ENCODE results near the gene WDR44. TPM values are rescaled to one million over a fixed set of nuclear protein-coding genes. Genes with fewer than 3 reads are reported as not detected.

Gene WDR44
- total RNA-seq, 2 donors from 2014 or later = 13.9 to 14.7 TPM

GRCh38 chrX:118329175-118329574 lies 16.7 kb upstream of the WDR44 start:
- Histone ChIP-seq H3K4me1 (no peaks in the 10 kb centered on the region), H3K27ac (no peak overlapping the region), H3K36me3 (no peaks in the 10 kb centered on the region), H3K27me3 (no peaks in the 10 kb centered on the region), H3K9me3 (no peaks in the 10 kb centered on the region), H3K4me3 (no peak overlapping the region)
- DNase-seq (ENCODE audit: low spot score) = no peak
- TF ChIP-seq CTCF (IDR thresholded peaks at IDR 0.05) = no peak

DNA sequence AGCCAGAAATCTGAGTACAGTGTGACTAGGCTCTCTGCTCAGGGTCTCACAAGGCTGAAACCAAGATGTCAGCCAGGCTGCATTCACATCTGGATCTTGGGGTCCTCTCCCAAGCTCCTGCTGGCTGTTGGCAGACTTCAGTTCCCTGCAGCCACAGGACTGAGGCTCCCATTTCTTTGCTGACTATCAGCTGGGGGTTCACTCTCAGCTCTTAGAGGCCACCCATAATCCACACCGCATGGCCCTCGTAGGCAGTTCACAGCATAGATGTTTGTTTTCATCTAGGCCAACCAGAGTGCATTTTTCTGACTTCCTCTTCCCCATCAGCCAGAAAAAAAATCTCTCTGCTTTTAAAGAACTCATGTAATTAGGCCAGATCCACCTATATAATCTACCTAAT lies 8.2 kb upstream of the WDR44 start:
- Histone ChIP-seq H3K9me3 (no peaks in the 10 kb centered on the region), H3K27ac (no peak overlapping the region), H3K4me3 (no peak overlapping the region), H3K4me1 (no peaks in the 10 kb centered on the region), H3K27me3 (no peaks in the 10 kb centered on the region), H3K36me3 (no peaks in the 10 kb centered on the region)
- no peak for DNase-seq (ENCODE audit: low spot score)
- no peak for TF ChIP-seq CTCF (IDR thresholded peaks at IDR 0.05)

DNA sequence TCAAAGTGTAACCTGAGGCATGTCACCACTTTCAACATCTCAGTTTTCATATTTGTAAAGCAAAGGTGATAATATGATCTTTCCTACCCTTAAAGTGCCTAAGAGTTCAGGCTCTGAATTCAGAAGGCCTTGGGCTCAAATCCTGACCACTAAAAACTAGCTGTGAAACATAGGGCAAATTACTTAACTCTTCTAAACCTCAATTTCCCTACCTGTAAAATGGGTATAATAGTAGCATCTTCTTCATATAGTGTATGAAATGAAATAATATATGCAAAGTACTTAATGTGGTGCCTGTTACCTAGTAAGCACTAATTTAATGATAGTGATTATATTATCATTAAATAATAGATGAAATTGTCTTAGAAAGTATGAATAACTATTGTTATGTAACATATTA lies 7.0 kb upstream of the WDR44 start:
- H3K4me1 ChIP-seq = no peaks in the 10 kb centered on the region
- no peaks in the 10 kb centered on the region for H3K27me3 ChIP-seq
- no peak overlapping the region for H3K27ac ChIP-seq
- TF ChIP-seq CTCF (IDR thresholded peaks at IDR 0.05) = no peak
- no peaks in the 10 kb centered on the region for H3K9me3 ChIP-seq
- no peak overlapping the region for H3K4me3 ChIP-seq
- no peak for DNase-seq (ENCODE audit: low spot score)
- H3K36me3 ChIP-seq = no peaks in the 10 kb centered on the region

DNA sequence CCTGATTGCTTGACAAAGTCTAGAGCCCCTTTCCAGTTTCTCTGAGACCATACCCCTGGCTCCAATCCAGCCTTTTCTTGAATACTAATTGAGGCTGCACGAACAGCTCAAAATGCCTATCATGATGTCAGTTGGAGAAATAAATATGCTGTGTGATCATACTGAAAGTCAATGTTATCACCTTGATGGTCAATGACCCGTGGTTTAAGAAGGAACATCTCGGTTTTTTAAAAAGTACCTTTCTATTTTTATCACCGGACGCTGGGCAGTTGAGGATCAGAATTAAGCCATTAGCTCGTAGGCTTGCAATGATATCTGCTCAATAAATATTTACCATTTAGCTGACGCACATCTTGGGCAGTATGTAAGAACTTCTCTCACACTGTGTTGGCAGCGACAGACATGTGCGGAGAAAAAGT lies 852 bp upstream of the WDR44 start:
- Histone ChIP-seq H3K4me3 (peak overlapping the region; percentile 33 to 67), H3K27ac (peak overlapping the region; percentile 76 to 95), H3K27me3 (no peaks in the 10 kb centered on the region), H3K36me3 (no peaks in the 10 kb centered on the region), H3K4me1 (peaks cover 0 to 11% of the 10 kb centered on the region in 2 donors), H3K9me3 (no peaks in the 10 kb centered on the region)
- no peak for TF ChIP-seq CTCF (IDR thresholded peaks at IDR 0.05)
- no peak for DNase-seq (ENCODE audit: low spot score)

GRCh38 chrX:118346258-118347094 lies 570 bp downstream of the WDR44 start:
- peak overlapping the region; percentile 53 to 67 for H3K4me3 ChIP-seq
- peak in 1 of 2 donors; percentile 18 for TF ChIP-seq CTCF (IDR thresholded peaks at IDR 0.05)
- peak overlapping the region; percentile 88 to 95 for H3K27ac ChIP-seq
- H3K9me3 ChIP-seq = no peaks in the 10 kb centered on the region
- peaks cover 0 to 21% of the 10 kb centered on the region in 2 donors for H3K4me1 ChIP-seq
- no peak for DNase-seq (ENCODE audit: low spot score)
- no peaks in the 10 kb centered on the region for H3K27me3 ChIP-seq
- H3K36me3 ChIP-seq = no peaks in the 10 kb centered on the region

Data from right atrium auricular region (tissue), 2 donors.